HepG2 (cell line): Measurements from ENCODE around the gene TJP1. TPM values are rescaled to one million over a fixed set of nuclear protein-coding genes. Genes with fewer than 3 reads are reported as not detected.

Experiments
- DNMT1 ChIP-seq: sonication (generic); formaldehyde crosslinking; IDR thresholded peaks from 2 replicates; pipeline ENCODE4 v1.5.1; 2020; ENCODE audit warnings: mild to moderate bottlenecking, missing genetic modification reagents
- IKZF1 ChIP-seq: fragments of 450-650 bp; IDR thresholded peaks from 2 replicates; pipeline ENCODE4 v1.7.1; 2016
- KLF15 ChIP-seq: sonication (generic); formaldehyde crosslinking; IDR thresholded peaks from 2 replicates; pipeline ENCODE4 v1.8.1; 2023; ENCODE audit warnings: borderline replicate concordance, mild to moderate bottlenecking, inconsistent platforms, missing genetic modification reagents, mixed read lengths
- LCORL ChIP-seq, 2 experiments: fragments of 450-650 bp in 1 of 2; sonication (generic) in 1 of 2; formaldehyde crosslinking in 1 of 2; IDR thresholded peaks; 2 replicates each; pipeline versions ENCODE4 v1.5.0 to v1.6.1; 2017 to 2020; ENCODE audit warnings: antibody characterized with exemption in 1 of 2, missing genetic modification reagents in 1 of 2
- NCOA5 ChIP-seq: sonication (generic); formaldehyde crosslinking; IDR thresholded peaks from 2 replicates; pipeline ENCODE4 v1.4.0; 2020; ENCODE audit warnings: missing genetic modification reagents
- NCOR1 ChIP-seq: fragments of 200-600 bp; sonication (generic); IDR thresholded peaks from 2 replicates; pipeline ENCODE4 v1.7.0; 2017; ENCODE audit warnings: antibody characterized with exemption, low read length, borderline replicate concordance
- NFE2L1 ChIP-seq: sonication (generic); formaldehyde crosslinking; IDR thresholded peaks from 2 replicates; pipeline ENCODE4 v1.4.0; 2020; ENCODE audit warnings: missing genetic modification reagents, mild to moderate bottlenecking, borderline replicate concordance
- NFKBIZ ChIP-seq: IDR thresholded peaks from 2 replicates; pipeline ENCODE4 v1.6.1; 2018; ENCODE audit warnings: missing genetic modification reagents, missing compliant biosample characterization
- POGZ ChIP-seq: sonication (generic); formaldehyde crosslinking; IDR thresholded peaks from 2 replicates; pipeline ENCODE4 v1.4.0; 2020; ENCODE audit warnings: mild to moderate bottlenecking, missing genetic modification reagents
- RAD21 ChIP-seq: fragments of 450-650 bp; formaldehyde crosslinking; IDR thresholded peaks from 2 replicates; pipeline ENCODE4 v1.5.0; 2020; ENCODE audit warnings: mild to moderate bottlenecking
- RARA ChIP-seq: IDR thresholded peaks from 2 replicates; pipeline ENCODE4 v1.6.1; 2016; ENCODE audit warnings: missing genetic modification reagents, missing compliant biosample characterization
- REXO4 ChIP-seq: sonication (generic); formaldehyde crosslinking; IDR thresholded peaks from 2 replicates; pipeline ENCODE4 v1.8.0; 2022; ENCODE audit warnings: missing genetic modification reagents, mild to moderate bottlenecking, borderline replicate concordance
- SNAI1 ChIP-seq: sonication (generic); formaldehyde crosslinking; IDR thresholded peaks from 2 replicates; pipeline ENCODE4 v1.5.0; 2020; ENCODE audit warnings: mild to moderate bottlenecking, missing genetic modification reagents, borderline replicate concordance
- TEAD3 ChIP-seq: optimal IDR thresholded peaks from 2 replicates; pipeline ENCODE3; 2016; ENCODE audit warnings: borderline replicate concordance
- ZNF337 ChIP-seq: sonication (generic); formaldehyde crosslinking; IDR thresholded peaks from 2 replicates; pipeline ENCODE4 v1.5.1; 2020; ENCODE audit warnings: missing genetic modification reagents, low read depth, mild to moderate bottlenecking, borderline replicate concordance
- ZNF383 ChIP-seq: sonication (generic); formaldehyde crosslinking; IDR thresholded peaks from 2 replicates; pipeline ENCODE4 v1.4.0; 2020; ENCODE audit warnings: missing genetic modification reagents, mild to moderate bottlenecking, borderline replicate concordance
- ZNF674 ChIP-seq: sonication (generic); formaldehyde crosslinking; IDR thresholded peaks from 2 replicates; pipeline ENCODE4 v1.5.0; 2020; ENCODE audit warnings: low read depth, mild to moderate bottlenecking, missing genetic modification reagents
- ZNF746 ChIP-seq: sonication (generic); formaldehyde crosslinking; IDR thresholded peaks from 2 replicates; pipeline ENCODE4 v1.8.0; 2022; ENCODE audit warnings: mild to moderate bottlenecking, missing genetic modification reagents
- polyA plus RNA-seq, 8 experiments: library from polyadenylated mRNA; depleted of rRNA in 3 of 8; stranded (reverse) in 7 of 8; unstranded in 1 of 8; fragments of >200 nt; fragmentation: Illumina TruSeq in 4 of 8; extraction: Trizol in 4 of 8; gene quantifications; 2 replicates each; pipeline versions ENCODE4 v1.2.1 to v1.2.3, GENCODE V29; 2011 to 2016; ENCODE audit warnings: low read depth in 4 of 8, missing spikeins in 1 of 8, mixed read lengths in 1 of 8; ENCODE audit not compliant: insufficient read depth in 1 of 8
- total RNA-seq, 5 experiments: library from RNA; depleted of rRNA; stranded (reverse); fragments of >200 nt; fragmentation: Illumina TruSeq; extraction: Trizol; gene quantifications; 2 replicates each; pipeline ENCODE4 v1.2.3, GENCODE V29; 2016; ENCODE audit warnings: low read depth in 1 of 5
- TF ChIP-seq, protein P1 (sequence below): sonication (generic); formaldehyde crosslinking; IDR thresholded peaks from 2 replicates; pipeline ENCODE4 v1.4.0; 2020; ENCODE audit warnings: missing genetic modification reagents, borderline replicate concordance
- TF ChIP-seq, protein P2 (sequence below): sonication (generic); formaldehyde crosslinking; IDR thresholded peaks from 2 replicates; pipeline ENCODE4 v1.4.0; 2020; ENCODE audit warnings: missing genetic modification reagents
- TF ChIP-seq, protein P3 (sequence below): sonication (generic); formaldehyde crosslinking; IDR thresholded peaks from 2 replicates; pipeline ENCODE4 v1.4.0; 2020; ENCODE audit warnings: mild to moderate bottlenecking, missing genetic modification reagents
- TF ChIP-seq, protein P4 (sequence below): IDR thresholded peaks from 2 replicates; pipeline ENCODE4 v1.6.1; 2016; ENCODE audit warnings: mild to moderate bottlenecking

Gene TJP1
- total and polyA plus RNA-seq, 2 of the 13 experiments (the other 11 are each of a cell fraction or from before 2014, with no cell fraction given) = 25.9 to 27.1 TPM

DNA sequence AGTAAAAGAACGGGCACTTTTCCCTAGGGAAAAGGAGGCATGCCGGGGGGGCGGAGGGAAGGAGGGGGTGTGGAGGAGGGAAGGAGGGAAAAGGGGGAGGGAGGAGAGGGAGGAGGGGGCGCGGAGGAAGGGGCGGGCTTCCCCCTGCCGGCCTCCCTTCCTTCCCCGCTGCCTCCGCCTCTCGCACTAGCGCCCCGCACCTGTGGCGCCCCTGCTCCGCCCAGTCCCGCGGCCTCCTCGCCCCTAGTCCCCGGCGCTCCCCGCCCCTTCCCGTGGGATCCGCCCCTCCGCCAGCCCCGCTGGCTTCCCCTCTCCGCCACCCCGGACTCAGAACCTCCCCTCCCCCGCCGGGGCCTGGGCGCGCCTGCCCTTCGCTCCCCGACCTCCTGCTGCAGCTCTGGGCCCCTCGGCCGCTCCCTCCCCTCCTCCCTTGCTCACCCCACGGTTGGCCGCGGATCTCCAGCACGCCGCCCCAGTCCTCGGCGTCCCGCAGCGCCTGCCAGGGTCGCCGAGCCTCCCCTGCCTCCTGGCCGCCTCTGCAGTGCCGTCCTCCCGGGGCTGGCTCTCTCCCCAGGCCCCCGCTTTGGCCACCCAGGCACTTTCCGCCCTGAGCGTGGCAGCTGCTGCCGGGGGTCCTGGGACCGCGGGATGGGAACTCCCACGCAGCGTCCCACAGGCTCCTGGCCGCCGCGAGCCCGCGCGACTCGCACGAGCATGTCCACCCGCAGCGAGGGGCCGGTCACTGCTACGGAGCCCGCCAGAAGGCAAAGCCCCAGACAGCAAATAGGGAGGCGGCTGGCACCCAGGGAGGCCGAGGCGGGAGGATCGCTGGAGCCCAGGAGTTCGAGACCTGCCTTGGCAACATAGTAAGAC lies 147.4 kb downstream of the TJP1 start (continued):
- TF ChIP-seq, protein P1, sequence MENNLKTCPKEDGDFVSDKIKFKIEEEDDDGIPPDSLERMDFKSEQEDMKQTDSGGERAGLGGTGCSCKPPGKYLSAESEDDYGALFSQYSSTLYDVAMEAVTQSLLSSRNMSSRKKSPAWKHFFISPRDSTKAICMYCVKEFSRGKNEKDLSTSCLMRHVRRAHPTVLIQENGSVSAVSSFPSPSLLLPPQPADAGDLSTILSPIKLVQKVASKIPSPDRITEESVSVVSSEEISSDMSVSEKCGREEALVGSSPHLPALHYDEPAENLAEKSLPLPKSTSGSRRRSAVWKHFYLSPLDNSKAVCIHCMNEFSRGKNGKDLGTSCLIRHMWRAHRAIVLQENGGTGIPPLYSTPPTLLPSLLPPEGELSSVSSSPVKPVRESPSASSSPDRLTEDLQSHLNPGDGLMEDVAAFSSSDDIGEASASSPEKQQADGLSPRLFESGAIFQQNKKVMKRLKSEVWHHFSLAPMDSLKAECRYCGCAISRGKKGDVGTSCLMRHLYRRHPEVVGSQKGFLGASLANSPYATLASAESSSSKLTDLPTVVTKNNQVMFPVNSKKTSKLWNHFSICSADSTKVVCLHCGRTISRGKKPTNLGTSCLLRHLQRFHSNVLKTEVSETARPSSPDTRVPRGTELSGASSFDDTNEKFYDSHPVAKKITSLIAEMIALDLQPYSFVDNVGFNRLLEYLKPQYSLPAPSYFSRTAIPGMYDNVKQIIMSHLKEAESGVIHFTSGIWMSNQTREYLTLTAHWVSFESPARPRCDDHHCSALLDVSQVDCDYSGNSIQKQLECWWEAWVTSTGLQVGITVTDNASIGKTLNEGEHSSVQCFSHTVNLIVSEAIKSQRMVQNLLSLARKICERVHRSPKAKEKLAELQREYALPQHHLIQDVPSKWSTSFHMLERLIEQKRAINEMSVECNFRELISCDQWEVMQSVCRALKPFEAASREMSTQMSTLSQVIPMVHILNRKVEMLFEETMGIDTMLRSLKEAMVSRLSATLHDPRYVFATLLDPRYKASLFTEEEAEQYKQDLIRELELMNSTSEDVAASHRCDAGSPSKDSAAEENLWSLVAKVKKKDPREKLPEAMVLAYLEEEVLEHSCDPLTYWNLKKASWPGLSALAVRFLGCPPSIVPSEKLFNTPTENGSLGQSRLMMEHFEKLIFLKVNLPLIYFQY = no peak
- TF ChIP-seq TEAD3 (no peak), DNMT1 (CRISPR knock-in tag) (no peak), RAD21 (CRISPR knock-in tag) (no peak), NFKBIZ (CRISPR knock-in tag) (no peak), ZNF383 (CRISPR knock-in tag) (no peak), IKZF1 (no peak), NCOA5 (CRISPR knock-in tag) (no peak), NCOR1 (no peak), NFE2L1 (CRISPR knock-in tag) (no peak), ZNF674 (CRISPR knock-in tag) (no peak), ZNF746 (no peak; the same call in 1 of the 2 replicates), SNAI1 (CRISPR knock-in tag) (no peak), LCORL (IDR thresholded peaks at IDR 0.05) (no peak), LCORL (CRISPR knock-in tag; IDR thresholded peaks at IDR 0.05) (peak; percentile 65; the same call in 1 of the 2 replicates), ZNF337 (CRISPR knock-in tag) (no peak), POGZ (CRISPR knock-in tag) (no peak), RARA (CRISPR knock-in tag) (peak; percentile 12; the same call in 1 of the 2 replicates), REXO4 (no peak), KLF15 (CRISPR knock-in tag) (no peak)
- TF ChIP-seq, protein P2, sequence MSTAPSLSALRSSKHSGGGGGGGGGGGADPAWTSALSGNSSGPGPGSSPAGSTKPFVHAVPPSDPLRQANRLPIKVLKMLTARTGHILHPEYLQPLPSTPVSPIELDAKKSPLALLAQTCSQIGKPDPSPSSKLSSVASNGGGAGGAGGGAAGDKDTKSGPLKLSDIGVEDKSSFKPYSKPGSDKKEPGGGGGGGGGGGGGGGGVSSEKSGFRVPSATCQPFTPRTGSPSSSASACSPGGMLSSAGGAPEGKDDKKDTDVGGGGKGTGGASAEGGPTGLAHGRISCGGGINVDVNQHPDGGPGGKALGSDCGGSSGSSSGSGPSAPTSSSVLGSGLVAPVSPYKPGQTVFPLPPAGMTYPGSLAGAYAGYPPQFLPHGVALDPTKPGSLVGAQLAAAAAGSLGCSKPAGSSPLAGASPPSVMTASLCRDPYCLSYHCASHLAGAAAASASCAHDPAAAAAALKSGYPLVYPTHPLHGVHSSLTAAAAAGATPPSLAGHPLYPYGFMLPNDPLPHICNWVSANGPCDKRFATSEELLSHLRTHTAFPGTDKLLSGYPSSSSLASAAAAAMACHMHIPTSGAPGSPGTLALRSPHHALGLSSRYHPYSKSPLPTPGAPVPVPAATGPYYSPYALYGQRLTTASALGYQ = no peak
- TF ChIP-seq, protein P3, sequence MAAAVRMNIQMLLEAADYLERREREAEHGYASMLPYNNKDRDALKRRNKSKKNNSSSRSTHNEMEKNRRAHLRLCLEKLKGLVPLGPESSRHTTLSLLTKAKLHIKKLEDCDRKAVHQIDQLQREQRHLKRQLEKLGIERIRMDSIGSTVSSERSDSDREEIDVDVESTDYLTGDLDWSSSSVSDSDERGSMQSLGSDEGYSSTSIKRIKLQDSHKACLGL (CRISPR knock-in tag) = 0 out of 2 replicates have a peak, but pooled peaks have one; percentile 39
- TF ChIP-seq, protein P4, sequence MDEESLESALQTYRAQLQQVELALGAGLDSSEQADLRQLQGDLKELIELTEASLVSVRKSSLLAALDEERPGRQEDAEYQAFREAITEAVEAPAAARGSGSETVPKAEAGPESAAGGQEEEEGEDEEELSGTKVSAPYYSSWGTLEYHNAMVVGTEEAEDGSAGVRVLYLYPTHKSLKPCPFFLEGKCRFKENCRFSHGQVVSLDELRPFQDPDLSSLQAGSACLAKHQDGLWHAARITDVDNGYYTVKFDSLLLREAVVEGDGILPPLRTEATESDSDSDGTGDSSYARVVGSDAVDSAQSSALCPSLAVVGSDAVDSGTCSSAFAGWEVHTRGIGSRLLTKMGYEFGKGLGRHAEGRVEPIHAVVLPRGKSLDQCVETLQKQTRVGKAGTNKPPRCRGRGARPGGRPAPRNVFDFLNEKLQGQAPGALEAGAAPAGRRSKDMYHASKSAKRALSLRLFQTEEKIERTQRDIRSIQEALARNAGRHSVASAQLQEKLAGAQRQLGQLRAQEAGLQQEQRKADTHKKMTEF = peak; percentile 20; the same call in 1 of the 2 replicates
